HG03066 (cell line): Measurements from ENCODE around the gene VPS9D1.

Experiments
- ATAC-seq: cut with Tn5 transposase; IDR thresholded peaks from one replicate; pipeline ENCODE4 v1.9.1; 2021; ENCODE audit warnings: low read depth; ENCODE audit not compliant: unreplicated experiment

Gene VPS9D1, protein sequence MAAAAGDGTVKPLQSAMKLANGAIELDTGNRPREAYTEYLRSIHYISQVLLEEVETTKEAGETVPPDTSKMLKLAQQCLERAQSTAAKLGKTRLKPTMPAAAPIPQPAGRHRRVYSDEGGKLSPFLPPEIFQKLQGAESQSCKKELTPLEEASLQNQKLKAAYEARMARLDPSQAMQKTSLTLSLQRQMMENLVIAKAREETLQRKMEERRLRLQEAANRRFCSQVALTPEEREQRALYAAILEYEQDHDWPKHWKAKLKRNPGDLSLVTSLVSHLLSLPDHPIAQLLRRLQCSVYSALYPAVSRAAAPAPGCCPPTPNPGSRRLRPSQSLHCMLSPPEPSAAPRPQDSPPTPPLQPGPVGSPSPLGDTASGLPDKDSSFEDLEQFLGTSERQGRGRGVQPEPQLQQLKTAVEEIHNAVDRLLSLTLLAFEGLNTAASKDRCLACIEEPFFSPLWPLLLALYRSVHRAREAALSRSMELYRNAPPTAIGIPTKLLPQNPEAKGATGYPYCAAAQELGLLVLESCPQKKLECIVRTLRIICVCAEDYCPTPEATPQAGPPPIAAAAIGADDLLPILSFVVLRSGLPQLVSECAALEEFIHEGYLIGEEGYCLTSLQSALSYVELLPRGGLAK

DNA sequence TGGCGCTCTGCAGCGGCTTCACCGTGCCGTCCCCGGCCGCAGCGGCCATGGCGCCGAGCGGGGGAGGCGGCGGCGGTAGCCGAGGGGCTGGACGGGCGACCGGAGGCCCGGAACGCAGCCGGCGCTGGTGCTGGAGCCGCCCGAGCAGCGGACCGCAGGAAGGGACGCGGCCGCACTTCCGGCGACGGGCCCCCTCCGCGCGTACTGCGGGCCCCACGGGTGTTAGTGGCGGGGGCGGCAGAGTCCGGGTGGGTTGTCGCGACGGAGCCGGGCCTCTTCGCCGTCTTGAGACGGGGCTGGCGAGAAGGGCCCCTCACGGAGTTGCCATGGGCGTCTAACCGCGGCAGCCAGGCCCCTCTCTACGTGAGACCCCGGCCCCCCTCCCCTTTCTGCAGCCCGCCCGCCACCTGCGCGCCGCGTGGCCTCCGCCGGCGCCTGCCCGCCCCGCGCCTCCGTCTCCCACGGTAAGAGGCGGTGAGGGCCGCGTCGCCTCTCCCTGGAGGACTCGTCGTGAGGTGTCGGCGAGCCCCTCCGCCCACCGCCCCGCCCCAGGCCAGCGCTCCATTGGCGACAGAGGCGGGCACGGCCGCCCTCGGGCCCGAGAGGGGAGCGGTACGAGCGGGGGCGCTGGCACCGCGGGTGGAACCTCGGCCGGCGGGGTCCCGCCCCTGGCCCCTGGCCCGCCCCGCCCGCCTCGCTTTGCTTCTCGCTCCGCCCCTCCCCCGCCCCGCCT lies at the start of gene VPS9D1, which contains the start of gene ZNF276:
VPS9D1 (minus strand) TSS at position 86 of the 733 bp plus-strand sequence; CDS start at position 49, 37 bp downstream.
ZNF276 (plus strand) TSS at position 725 of the 733 bp plus-strand sequence. CDS start 104 bp downstream, outside the sequence.
- ATAC-seq: peak; percentile 52

DNA sequence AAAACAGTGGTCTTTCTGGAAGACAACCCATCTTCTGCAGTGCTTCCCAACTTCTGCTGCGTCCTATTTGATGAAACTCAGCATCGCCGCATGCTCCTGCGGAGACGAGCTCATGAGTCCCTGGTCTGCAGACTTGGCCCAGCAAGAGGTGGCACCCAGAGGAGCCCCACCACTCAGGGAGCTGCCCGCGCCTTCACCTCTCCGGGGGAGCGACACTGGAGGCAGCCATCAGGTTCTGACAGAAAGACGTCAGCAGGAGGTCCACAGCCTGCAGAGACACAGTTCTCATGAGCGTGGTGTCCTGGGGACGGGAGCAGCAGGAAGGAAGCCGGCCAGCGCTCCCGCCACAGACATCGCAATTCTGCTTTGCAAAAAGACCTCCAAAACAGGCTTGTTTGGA lies 49.7 kb upstream of the VPS9D1 start:
- ATAC-seq: no peak

DNA sequence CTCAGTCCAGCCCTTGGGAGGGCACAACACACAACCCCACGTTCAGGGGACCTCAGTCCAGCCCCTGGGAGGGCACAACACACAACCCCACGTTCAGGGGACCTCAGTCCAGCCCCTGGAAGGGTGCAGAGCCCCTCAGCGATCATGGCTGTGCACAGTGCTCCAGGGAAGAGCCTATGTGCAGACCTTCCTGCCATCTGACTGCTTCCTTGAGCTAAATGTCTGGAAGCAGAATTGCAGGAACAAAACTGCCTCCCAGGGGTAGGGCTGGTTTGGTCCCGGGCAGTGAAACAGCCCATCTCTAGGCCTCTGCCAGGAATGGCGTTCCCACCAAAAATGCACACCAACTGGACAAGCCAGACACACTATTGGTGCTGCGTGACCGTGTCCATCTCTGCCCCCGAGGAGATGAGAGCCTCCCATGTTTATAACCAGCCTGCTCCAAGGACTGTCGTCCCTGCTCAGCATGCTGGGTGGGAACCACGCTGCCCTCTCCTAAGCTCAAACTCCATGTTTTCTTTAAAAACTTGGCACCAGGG lies 44.7 kb upstream of the VPS9D1 start:
- ATAC-seq: no peak

DNA sequence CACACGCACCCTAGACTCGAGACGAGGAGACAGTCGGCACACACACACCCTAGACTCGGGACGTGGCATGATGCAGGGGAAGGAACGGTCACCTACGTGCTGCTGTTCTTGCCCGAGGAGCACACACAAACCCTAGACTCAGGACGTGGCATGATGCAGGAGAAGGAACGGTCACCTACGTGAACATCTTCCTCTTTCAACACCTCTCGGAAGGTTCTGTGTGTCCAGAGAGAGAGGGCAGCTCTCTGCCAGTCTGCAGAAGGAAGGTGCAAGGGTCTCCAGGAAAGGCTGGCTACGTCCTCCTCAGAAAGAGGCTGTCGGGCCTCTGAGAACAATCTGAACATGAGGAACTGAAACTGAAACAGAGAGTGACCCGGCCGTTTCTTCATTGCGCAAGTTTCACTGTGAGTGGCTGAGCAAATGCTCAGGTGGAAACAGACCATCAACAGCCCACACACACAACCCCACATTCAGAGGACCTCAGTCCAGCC lies 44.1 kb upstream of the VPS9D1 start:
- ATAC-seq: peak; percentile 81

DNA sequence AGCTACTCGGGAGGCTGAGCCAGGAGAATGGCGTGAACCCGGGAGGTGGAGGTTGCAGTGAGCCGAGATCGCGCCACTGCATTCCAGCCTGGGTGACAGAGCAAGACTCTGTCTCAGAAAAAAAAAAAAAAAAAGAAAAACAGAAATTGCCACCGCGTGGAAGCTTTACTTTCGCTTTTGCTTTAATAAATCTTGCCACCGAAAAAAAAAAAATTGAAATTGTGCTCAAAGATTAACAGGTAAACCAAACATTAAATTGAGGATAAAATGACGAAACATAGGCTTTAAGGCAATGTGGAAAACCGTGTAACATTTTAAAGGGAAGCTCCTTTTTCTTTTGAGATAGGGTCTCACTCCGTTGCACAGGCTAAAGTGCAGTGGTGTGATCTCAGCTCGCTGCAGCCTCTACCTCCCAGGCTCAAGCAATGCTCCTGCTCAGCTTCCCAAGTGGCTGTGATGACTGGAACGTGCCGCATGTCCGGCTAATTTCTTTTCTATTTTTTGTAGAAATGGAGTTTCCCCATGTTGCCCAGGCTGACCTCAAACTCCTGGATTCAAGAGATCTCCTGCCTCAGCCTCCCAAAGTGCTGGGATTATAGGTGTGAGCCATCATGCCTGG lies 40.7 kb upstream of the VPS9D1 start:
- ATAC-seq: no peak

DNA sequence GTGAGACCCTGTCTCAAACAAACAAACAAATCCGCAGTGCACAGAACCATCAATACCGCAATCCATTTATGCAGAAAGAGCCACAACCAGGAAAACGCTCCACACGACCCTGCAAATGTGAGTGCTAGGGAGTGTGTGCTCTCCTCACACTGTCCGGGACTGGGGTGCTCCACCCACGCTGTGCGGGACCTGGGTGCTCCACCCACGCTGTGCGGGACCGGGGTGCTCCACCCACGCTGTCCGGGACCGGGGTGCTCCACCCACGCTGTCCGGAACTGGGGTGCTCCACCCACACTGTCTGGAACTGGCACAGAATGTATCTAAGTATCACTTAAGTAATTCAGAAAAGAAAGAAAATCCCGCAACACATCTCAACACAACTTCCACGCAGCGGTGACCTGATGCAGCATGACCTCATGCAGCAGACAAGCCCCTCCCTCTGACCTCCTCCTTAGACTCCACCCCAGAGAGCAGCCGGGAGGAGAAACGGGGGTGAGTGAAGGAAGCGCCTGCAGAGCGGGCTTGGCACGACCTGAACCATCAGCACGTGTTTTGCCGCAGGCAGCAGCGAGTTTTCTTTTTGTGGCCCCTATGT lies 39.1 kb upstream of the VPS9D1 start:
- ATAC-seq: no peak

DNA sequence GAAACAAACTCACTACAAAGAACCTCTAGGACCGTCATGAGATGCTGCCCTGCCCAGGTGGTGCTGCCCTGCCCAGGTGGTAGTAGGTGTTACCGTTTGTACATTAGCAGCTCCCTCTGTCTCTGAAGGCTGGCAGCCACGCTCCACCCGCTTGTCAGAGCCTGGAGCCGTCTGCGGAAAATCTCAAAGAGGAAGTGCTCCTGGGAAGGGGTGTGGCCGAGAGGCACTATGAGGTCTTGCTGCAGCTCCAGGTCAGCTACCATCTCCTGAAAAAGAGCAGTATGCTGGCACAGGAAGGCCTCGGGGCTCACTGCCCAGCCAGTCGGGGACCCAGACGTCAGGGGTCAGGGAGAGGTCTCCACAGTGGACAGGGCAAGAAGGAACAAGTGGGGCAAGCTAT lies 28.9 kb upstream of the VPS9D1 start:
- ATAC-seq: no peak

DNA sequence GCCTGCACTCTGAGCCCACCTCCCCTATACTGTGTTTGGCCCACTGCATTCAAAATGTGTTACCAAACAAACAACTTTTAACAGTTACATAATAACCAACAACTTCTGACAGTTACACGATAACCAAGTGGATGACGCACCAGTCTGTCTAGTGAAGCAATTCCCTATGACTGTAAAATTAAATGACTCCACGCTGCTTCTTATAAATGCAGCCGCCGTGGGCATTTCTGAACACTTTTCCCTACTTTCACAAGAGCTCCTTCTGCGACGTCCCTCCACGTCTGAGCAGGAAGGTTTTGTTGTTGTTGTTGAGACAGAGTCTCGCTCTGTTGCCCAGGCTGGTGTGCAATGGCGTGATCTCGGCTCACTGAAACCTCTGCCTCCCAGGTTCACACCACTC lies 28.2 kb upstream of the VPS9D1 start:
- no peak for ATAC-seq

DNA sequence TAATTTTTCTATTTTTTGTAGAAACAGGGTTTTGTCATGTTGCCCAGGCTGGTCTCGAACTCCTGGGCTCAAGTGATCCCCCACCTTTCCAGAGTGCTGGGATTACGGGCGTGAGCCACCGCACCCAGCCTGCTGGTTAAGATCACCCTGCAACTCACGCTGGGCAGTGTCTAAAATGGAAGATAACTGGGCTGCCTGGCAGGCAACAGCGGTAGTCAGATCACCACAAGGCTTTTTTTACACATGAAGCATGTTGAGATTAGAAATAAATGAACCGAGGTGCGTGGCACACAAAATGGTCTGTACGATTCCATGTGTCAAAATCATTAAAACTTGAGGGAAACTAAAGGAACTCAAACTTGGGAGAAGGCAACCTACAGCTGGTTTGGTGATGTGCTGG lies 27.4 kb upstream of the VPS9D1 start:
- no peak for ATAC-seq

DNA sequence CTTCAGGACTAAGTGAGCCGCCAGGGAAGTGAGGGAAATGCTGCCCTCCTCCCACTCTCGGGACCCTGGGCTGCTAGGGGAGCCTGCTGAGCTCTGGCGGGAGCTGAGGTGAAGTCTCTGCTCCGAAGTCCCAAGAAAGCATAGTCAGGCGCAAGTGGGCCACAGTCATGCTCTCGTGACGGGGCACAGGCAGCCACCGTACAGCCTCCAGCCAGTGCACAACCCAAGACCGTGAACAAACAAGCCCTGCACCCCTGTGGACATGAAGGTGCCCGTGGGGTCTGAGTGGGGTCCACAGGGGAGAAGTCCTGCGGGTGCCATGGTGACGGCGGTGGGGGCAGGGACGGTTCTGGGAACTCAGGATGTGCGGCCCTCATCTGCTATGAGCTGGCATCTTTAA lies 25.3 kb upstream of the VPS9D1 start:
- no peak for ATAC-seq

DNA sequence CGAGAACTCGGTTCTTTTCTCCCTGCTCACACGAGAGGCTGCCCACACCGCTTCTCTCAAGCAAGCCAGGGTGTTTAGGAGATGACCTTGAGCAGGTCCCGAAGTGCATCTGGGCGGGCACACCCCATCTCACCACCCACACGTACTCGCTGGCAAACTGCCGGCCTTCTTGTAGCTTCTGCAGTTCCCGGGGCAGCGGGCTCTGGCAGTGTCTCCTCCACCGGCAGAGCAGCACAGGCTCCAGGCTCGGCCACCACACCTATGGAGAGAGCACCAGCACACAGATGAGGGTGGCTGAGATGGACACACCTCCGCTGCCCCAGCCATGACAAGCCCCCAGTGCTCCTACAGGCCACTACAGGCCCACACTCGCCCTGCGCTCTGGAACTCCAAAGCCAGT lies 24.1 kb upstream of the VPS9D1 start:
- ATAC-seq: no peak

DNA sequence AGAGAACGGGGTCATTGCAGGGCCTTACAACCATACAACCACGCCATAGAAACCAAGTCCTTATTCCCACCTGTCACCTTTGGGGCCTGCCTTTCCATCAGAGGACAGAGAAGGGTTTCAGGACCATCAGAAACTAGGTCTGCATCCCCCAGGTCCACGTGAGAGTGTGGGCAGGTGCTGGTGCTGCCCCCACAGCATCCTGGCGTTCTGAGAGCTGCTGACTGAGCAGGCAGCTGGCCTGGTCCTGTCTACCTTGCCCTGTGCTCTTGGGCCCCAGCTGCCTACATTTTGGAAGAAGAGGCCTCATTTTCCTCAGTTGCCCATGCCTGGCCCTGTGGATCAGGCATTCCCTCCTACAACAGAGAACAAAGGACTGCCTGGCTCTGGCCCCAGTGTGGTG lies 22.2 kb upstream of the VPS9D1 start:
- ATAC-seq: no peak

DNA sequence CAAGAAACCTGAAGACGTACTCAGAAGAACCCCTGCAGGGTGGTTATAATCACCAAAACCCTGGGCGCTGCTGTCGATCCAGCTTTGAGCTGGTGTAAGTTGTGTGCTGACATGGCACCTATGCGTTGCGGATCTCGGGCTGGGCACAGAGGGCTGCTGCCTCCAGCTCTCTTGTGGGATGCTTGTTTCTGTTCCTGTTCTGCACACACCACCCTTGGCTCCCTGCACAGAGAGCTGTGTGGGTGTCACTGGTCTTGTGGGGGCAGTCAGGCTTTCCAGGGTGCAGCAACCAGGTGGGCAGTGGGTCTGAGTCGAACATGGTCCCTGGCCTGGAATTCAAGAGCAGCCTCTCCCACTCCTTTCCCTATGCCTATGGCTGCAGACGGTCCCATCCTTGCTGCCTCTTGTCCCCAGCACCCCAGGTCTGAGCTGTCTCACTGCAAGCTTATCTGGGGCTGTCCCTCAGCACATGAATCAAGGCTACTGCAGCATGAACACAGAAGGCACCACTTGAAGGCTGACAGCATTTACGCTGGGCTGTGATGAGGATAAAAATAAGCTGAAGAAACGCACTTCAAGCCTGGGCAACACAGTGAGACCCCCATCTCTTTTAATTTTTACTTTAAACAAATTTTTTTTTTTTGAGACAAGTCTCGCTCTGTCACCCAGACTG lies 20.8 kb upstream of the VPS9D1 start:
- no peak for ATAC-seq

DNA sequence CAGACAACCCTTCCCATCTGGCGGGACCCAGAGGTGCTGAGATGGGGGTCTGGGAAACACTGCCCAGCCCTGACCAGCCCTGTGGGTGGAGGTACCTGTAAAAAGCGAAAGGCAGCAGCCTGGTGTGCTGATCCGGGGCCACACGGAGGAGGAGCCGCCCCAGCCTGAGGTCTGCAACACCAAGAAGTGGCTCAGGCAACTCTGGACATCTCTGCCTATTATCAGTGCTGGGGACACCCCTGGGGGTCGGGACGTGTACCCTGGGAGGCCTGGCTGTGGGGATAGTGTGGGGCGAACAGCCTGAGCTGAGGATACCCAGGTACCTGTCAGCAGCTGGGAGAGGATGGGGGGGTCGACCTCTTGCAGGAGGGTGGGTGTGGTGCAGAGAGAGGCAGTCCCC lies 18.7 kb upstream of the VPS9D1 start:
- ATAC-seq: no peak

DNA sequence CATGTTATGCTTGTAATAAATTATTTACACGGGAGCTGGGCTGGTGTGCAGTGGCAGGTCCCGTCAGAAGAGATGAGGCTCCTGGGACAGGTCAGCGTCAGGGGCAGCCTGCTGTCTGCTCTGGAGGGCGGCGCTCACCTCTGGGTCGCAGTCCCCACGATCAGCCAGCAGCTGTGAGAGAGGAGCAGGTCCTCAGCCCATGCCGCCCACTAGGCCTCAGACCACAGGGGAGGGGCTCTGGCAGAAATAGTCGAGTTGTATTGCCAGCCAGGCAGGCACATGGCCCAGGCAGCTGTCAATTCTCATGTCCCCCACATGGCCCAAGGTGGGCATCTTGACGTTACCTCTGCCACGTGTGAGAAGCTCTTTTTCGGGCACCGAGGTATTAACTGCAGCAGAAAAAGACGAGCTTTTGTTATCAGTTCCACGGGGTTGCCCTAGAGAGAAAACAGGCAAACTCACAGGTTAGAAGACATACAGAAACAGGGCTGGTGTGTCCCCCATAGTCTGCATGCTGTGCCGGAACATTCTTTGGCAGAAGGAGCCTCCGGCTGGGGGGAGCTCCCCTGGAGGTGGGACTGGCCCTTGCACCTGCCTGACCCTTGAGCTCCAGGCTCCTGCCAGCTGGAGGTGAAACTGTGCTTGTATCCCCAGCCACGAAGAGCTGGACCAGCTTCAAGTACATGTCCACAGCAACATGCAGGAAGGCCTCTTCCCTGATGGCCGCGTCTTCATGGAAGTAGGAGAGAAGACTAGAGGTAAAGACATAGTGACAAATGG lies 18.0 kb upstream of the VPS9D1 start:
- ATAC-seq: no peak

DNA sequence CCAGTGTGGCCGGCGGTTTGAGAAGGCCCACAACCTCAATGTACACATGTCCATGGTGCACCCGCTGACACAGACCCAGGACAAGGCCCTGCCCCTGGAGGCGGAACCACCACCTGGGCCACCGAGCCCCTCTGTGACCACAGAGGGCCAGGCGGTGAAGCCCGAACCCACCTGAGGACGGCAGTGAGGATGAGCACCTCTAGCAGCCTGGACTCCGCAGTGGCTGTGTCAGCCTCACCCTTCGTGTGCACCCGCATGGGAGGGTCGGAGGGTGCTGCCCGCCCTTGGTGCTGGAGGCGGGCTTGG lies 17.3 kb upstream of the VPS9D1 start:
- no peak for ATAC-seq

DNA sequence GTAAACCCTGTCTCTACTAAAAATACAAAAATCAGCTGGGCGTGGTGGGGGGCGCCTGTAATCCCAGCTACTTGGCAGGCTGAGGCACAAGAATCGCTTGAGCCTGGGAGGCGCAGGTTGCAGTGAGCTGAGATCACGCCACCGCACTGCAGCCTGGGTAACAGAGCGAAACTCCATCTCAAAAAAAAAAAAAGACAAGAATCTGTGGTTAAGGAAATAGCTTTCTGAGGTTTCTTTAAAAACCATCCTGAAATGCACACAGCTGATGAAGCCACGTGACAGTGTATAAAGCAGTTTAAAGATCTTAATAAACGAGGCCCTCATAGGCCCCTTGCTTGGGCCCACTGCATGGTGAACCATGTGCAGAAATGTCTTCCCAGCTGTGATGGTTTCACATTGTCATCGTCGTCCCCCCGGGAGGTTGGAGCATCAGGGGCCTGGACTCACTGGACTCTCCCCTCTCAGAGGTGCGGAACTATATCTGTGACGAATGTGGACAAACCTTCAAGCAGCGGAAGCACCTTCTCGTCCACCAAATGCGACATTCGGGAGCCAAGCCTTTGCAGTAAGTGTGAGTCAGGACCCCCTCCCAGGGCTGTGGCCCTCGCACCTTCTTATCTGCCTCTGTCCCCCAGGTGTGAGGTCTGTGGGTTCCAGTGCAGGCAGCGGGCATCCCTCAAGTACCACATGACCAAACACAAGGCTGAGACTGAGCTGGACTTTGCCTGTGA lies 16.8 kb upstream of the VPS9D1 start:
- no peak for ATAC-seq

DNA sequence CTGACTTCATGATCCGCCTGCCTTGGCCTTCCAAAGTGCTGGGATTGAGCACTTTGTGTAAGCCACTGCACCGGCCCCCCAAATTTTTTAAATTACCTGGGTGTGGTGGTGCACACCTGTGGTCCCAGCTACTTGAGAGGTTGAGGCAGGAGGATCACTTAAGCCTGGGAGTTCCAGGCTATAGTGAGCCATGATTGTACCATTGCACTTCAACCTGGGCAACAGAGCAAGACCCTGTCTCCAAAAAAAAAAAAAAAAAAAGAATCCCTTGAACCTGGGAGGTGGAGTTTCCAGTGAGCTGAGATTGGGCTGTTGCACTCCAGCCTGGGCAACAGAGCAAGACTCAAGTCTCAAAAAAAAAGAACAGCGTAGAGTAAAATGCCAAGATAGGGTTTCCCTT lies 15.9 kb upstream of the VPS9D1 start:
- no peak for ATAC-seq
